ENCODE data around the gene MANSC4. TPM values are rescaled to one million over a fixed set of nuclear protein-coding genes. Genes with fewer than 3 reads are reported as not detected.

The MANSC4 gene
- total and polyA plus RNA-seq, 2 donors (not counting 3 experiments of a cell fraction or from before 2014, with no cell fraction given): not detected

DNA sequence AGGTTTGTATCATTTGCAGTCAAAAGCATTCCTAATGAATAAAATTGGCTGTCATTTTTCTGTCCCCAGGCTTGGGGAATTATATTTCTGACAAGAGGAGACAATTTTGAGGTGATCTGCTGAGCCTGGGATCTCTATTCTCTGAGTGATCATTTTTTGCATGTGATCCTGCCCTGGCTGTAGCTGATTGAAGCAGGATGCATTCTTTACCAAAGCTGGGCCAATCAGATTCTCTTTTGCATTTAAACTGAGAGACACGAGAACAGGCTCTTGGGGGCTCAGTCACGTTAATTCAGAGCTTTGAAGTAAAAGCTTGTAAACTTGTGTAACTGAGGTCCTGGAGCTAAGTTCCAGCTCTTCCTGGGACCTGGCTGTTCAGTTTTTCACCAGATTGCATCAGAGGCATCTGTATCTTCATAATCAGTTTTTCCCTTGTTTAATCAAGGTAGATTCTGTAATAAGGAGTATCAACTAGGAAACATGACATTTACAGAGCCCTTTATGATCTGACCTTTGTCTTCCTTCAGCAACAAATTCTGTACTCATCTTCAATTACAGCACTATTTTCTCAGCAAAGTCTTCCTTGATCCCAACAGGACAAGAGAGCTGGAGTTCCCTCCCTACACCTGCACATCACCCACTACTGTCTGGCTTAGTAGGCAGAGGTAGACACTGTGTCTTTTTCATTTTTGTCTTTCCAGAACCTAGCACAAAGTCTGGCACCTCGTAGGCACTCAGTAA lies 35.0 kb upstream of the MANSC4 start:
- Histone ChIP-seq H3K27me3 (ENCODE audit: control insufficient read depth in 2 of 2, insufficient read depth in 2 of 2, low read length in 2 of 2) (no peaks in the 10 kb centered on the region), H4K20me1 (replicated peaks; ENCODE audit: control insufficient read depth, extremely low read depth, insufficient read depth, low read length) (no peaks in the 10 kb centered on the region), H3K4me3 (replicated peaks in 1 of 3; ENCODE audit: insufficient read depth in 1 of 3, low read depth in 1 of 3, low read length in 3 of 3) (no peak overlapping the region), H3K79me2 (ENCODE audit: control insufficient read depth, insufficient read depth, low read length) (no peaks in the 10 kb centered on the region), H3K36me3 (ENCODE audit: control insufficient read depth in 2 of 2, extremely low read depth in 1 of 2, insufficient read depth in 2 of 2, low read length in 2 of 2) (no peaks in the 10 kb centered on the region), H3K9me1 (replicated peaks; ENCODE audit: control insufficient read depth, extremely low read depth, insufficient read depth, low read length) (no peaks in the 10 kb centered on the region), H2AFZ (ENCODE audit: low read depth, low read length) (no peak overlapping the region), H3K9me3 (replicated peaks; ENCODE audit: control insufficient read depth, insufficient read depth, low read length) (no peaks in the 10 kb centered on the region), H3K27ac (ENCODE audit: insufficient read depth, low read depth, low read length) (no peak overlapping the region), H3K9ac (replicated peaks; ENCODE audit: extremely low read depth, insufficient read depth, low read length) (no peak overlapping the region), H3K4me2 (ENCODE audit: insufficient read depth, low read length) (no peak overlapping the region), H3K4me1 (ENCODE audit: control insufficient read depth, extremely low read depth, insufficient read depth, low read length) (no peaks in the 10 kb centered on the region)
- ChIA-PET POLR2A (no interaction called here), CTCF (interaction anchor here (0.9 to 2.0 kb wide), 5 partner anchors 9 to 126 kb away, joined by 3 to 8 read pairs (median 5); no protein-coding TSS in a partner anchor)
- FAIRE-seq (no peak), DNase-seq (ENCODE audit: low read depth, low spot score) (no peak)
- no TSS peak for BruUV-seq (replicated peaks)
- no peak for TF ChIP-seq FOS (IDR thresholded peaks at IDR 0.05; ENCODE audit: borderline replicate concordance, insufficient read depth, low read length)
- no peak for TF ChIP-seq EZH2 (IDR thresholded peaks at IDR 0.05; ENCODE audit: borderline replicate concordance, low read depth, low read length, severe bottlenecking)
- TF ChIP-seq, protein P1, sequence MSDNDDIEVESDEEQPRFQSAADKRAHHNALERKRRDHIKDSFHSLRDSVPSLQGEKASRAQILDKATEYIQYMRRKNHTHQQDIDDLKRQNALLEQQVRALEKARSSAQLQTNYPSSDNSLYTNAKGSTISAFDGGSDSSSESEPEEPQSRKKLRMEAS (IDR thresholded peaks at IDR 0.05; ENCODE audit: insufficient read depth, insufficient read length): no peak
- TF ChIP-seq, protein P2, sequence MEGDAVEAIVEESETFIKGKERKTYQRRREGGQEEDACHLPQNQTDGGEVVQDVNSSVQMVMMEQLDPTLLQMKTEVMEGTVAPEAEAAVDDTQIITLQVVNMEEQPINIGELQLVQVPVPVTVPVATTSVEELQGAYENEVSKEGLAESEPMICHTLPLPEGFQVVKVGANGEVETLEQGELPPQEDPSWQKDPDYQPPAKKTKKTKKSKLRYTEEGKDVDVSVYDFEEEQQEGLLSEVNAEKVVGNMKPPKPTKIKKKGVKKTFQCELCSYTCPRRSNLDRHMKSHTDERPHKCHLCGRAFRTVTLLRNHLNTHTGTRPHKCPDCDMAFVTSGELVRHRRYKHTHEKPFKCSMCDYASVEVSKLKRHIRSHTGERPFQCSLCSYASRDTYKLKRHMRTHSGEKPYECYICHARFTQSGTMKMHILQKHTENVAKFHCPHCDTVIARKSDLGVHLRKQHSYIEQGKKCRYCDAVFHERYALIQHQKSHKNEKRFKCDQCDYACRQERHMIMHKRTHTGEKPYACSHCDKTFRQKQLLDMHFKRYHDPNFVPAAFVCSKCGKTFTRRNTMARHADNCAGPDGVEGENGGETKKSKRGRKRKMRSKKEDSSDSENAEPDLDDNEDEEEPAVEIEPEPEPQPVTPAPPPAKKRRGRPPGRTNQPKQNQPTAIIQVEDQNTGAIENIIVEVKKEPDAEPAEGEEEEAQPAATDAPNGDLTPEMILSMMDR (IDR thresholded peaks at IDR 0.05; ENCODE audit: extremely low read depth in 1 of 2, insufficient read depth in 1 of 2, low read depth in 1 of 2, low read length in 2 of 2): no peak
- TF ChIP-seq POLR2A (IDR thresholded peaks at IDR 0.05; ENCODE audit: low read depth, low read length): no peak
- TF ChIP-seq MYC (IDR thresholded peaks at IDR 0.05; ENCODE audit: low read depth, low read length): no peak
- TF ChIP-seq POLR2AphosphoS5 (IDR thresholded peaks at IDR 0.05; ENCODE audit: insufficient read depth, low read depth, low read length): no peak
- no peak for TF ChIP-seq JUN (IDR thresholded peaks at IDR 0.05; ENCODE audit: borderline replicate concordance, insufficient read depth, insufficient read length, low read depth)
- no peak for TF ChIP-seq GATA2 (IDR thresholded peaks at IDR 0.05; ENCODE audit: insufficient read depth, insufficient read length, low read depth, low read length)
- dilution Hi-C loops (cut with MboI; ENCODE audit: extremely low pct_ligation_motif_present, low sequenced_read_pairs): no loop called here
- intact Hi-C loops (cut with micrococcal nuclease): no loop called here

All from endothelial cell of umbilical vein (primary cell).